ENCODE data around the gene RAB5B. TPM values are rescaled to one million over a fixed set of nuclear protein-coding genes. Genes with fewer than 3 reads are reported as not detected.

Gene RAB5B
- total and polyA plus RNA-seq, 2 experiments from 2014 or later: 58.6 to 66.6 TPM

GRCh38 chr12:55926738-55927587 is 46.9 kb upstream of the RAB5B start:
- WGBS, 2 experiments (ENCODE audit: low coverage in 1 of 2, low lambda C conversion rate in 2 of 2, missing lambda C conversion rate in 2 of 2): 0 to 1% methylated on average over 31 to 41 of the region's 42 CpGs
- Histone ChIP-seq H3K9ac (peak overlapping the region; percentile 96), H3K79me2 (ENCODE audit: insufficient read depth) (peaks cover 71% of the 10 kb centered on the region), H3K4me3 (peak overlapping the region; percentile 98), H3K9me2 (ENCODE audit: insufficient read depth) (no peaks in the 10 kb centered on the region), H3K27me3 (replicated peaks; ENCODE audit: insufficient read depth) (no peaks in the 10 kb centered on the region), H3K4me1 (ENCODE audit: insufficient read depth) (peaks cover 28% of the 10 kb centered on the region), H3K36me3 (ENCODE audit: low read depth) (no peaks in the 10 kb centered on the region), H3K27ac (peak overlapping the region; percentile 94), H3F3A (ENCODE audit: insufficient read depth) (peaks cover 34% of the 10 kb centered on the region), H2AFZ (peak overlapping the region; percentile 92), H3K4me2 (ENCODE audit: unreplicated experiment) (peak overlapping the region; percentile 94), H4K20me1 (ENCODE audit: insufficient read depth) (no peaks in the 10 kb centered on the region), H3K9me3 (ENCODE audit: low read depth) (no peaks in the 10 kb centered on the region)
- DNase-seq: peak; percentile 91
- no peak for TF ChIP-seq EZH2phosphoT487 (IDR thresholded peaks at IDR 0.05; ENCODE audit: insufficient read depth, low read depth)
- TF ChIP-seq EZH2 (IDR thresholded peaks at IDR 0.05; ENCODE audit: insufficient read depth, poor library complexity, severe bottlenecking): no peak
- in situ Hi-C loops (cut with MboI): loop anchor here (5.0 kb wide), 1 partner anchor 85 kb away; the partner anchor contains the start of gene MMP19

GRCh38 chr12:55927588-55928502 is 46.0 kb upstream of the RAB5B start, which contains the start of gene PYM1:
Gene PYM1 (minus strand): TSS chr12:55927894. CDS start chr12:55927761, 133 bp downstream.
- TF ChIP-seq EZH2 (IDR thresholded peaks at IDR 0.05; ENCODE audit: insufficient read depth, poor library complexity, severe bottlenecking) (no peak), EZH2phosphoT487 (IDR thresholded peaks at IDR 0.05; ENCODE audit: insufficient read depth, low read depth) (no peak)
- Histone ChIP-seq H3K4me2 (ENCODE audit: unreplicated experiment) (peak within 1 kb of the TSS; percentile 94), H3K9me3 (ENCODE audit: low read depth) (no peaks in the 10 kb centered on the region), H3K4me3 (peak within 1 kb of the TSS; percentile 98), H3K27ac (peak within 1 kb of the TSS; percentile 94), H4K20me1 (ENCODE audit: insufficient read depth) (no peaks in the 10 kb centered on the region), H3K79me2 (ENCODE audit: insufficient read depth) (peaks cover 71% of the 10 kb centered on the region), H3K9ac (peak within 1 kb of the TSS; percentile 96), H3K36me3 (ENCODE audit: low read depth) (no peaks in the 10 kb centered on the region), H2AFZ (peak within 1 kb of the TSS; percentile 92), H3K9me2 (ENCODE audit: insufficient read depth) (no peaks in the 10 kb centered on the region), H3F3A (ENCODE audit: insufficient read depth) (peaks cover 34% of the 10 kb centered on the region), H3K4me1 (ENCODE audit: insufficient read depth) (peaks cover 31% of the 10 kb centered on the region), H3K27me3 (replicated peaks; ENCODE audit: insufficient read depth) (no peaks in the 10 kb centered on the region)
- in situ Hi-C loops (cut with MboI): loop anchor here (5.0 kb wide), 1 partner anchor 86 kb away; the partner anchor contains the start of gene MMP19
- DNase-seq: peak; percentile 82
- 2 to 3% methylated on average over 45 to 49 of the region's 49 CpGs for WGBS, 2 experiments (ENCODE audit: low coverage in 1 of 2, low lambda C conversion rate in 2 of 2, missing lambda C conversion rate in 2 of 2)

- Histone ChIP-seq H3K4me3 (no peak overlapping the region), H3F3A (ENCODE audit: insufficient read depth) (peaks cover 44% of the 10 kb centered on the region), H3K27ac (no peak overlapping the region), H3K9me2 (ENCODE audit: insufficient read depth) (no peaks in the 10 kb centered on the region), H3K27me3 (replicated peaks; ENCODE audit: insufficient read depth) (no peaks in the 10 kb centered on the region), H3K79me2 (ENCODE audit: insufficient read depth) (peaks cover 69% of the 10 kb centered on the region), H3K9ac (no peak overlapping the region), H3K9me3 (ENCODE audit: low read depth) (no peaks in the 10 kb centered on the region), H2AFZ (no peak overlapping the region), H3K36me3 (ENCODE audit: low read depth) (no peaks in the 10 kb centered on the region), H3K4me2 (ENCODE audit: unreplicated experiment) (no peak overlapping the region), H3K4me1 (ENCODE audit: insufficient read depth) (peaks cover 46% of the 10 kb centered on the region), H4K20me1 (ENCODE audit: insufficient read depth) (no peaks in the 10 kb centered on the region)
- no peak for DNase-seq
- TF ChIP-seq EZH2 (IDR thresholded peaks at IDR 0.05; ENCODE audit: insufficient read depth, poor library complexity, severe bottlenecking) (no peak), EZH2phosphoT487 (IDR thresholded peaks at IDR 0.05; ENCODE audit: insufficient read depth, low read depth) (no peak)
- in situ Hi-C loops (cut with MboI): loop anchor here (5.0 kb wide), 1 partner anchor 87 kb away; the partner anchor contains the start of gene MMP19
- WGBS, 2 experiments (ENCODE audit: low coverage in 1 of 2, low lambda C conversion rate in 2 of 2, missing lambda C conversion rate in 2 of 2): 87% methylated on average over 8 of the region's 8 CpGs
These were observed 44.5 kb upstream of the RAB5B start for GRCh38 chr12:55929306-55929791.

Measured in GM23248 (cell line).